ENCODE measurements around the gene TMPRSS13. TPM values are rescaled to one million over a fixed set of nuclear protein-coding genes. Genes with fewer than 3 reads are reported as not detected.
A peak's percentile ranks its signal among the peaks of the same experiment; 100 is the strongest.

The TMPRSS13 gene
- total and polyA plus RNA-seq, 2 of the 13 experiments (the other 11 are each of a cell fraction or from before 2014, with no cell fraction given) = not detected

GRCh38 chr11:117887431-117888138, 41.6 kb downstream of the TMPRSS13 start:
- intact Hi-C loops (cut with micrococcal nuclease; ENCODE audit: unreplicated experiment) (no loop called here), in situ Hi-C loops (cut with HindIII; ENCODE audit: extremely low pct_ligation_motif_present, low pct_unique_long_range_greater_than_20kb) (no loop called here)
- FAIRE-seq = no peak
- POLR2A ChIA-PET = no interaction called here
- ATAC-seq = no peak
- 3% methylated on average over 6 of the region's 9 CpGs for WGBS (ENCODE audit: low lambda C conversion rate)
- H3K9ac ChIP-seq (ENCODE audit: insufficient read depth, low read depth, low read length) = no peak overlapping the region
- H3K36me3 ChIP-seq (replicated peaks in 1 of 2; ENCODE audit: control insufficient read depth in 1 of 2, insufficient read depth in 2 of 2, low read length in 2 of 2) = no peaks in the 10 kb centered on the region
- no peaks in the 10 kb centered on the region for H3K9me3 ChIP-seq (ENCODE audit: low read length)
- no peak overlapping the region for H3K4me3 ChIP-seq (replicated peaks in 1 of 3; ENCODE audit: insufficient read depth in 1 of 3, low read depth in 2 of 3, low read length in 3 of 3)
- no peaks in the 10 kb centered on the region for H3K79me2 ChIP-seq (ENCODE audit: insufficient read depth, low read length)
- peaks cover 9% of the 10 kb centered on the region for H3K4me1 ChIP-seq (ENCODE audit: insufficient read depth, low read length)
- H2AFZ ChIP-seq (ENCODE audit: low read length) = no peak overlapping the region
- DNase-seq (ENCODE audit: low spot score) = no peak
- H3K27ac ChIP-seq (ENCODE audit: extremely low read length, insufficient read depth, low read length) = no peak overlapping the region
- CTCF ChIA-PET (ENCODE audit: low intra/inter-chr PET ratio, low total read pairs) = no interaction called here
- no TSS peak for BruUV-seq (replicated peaks)
- H3K27me3 ChIP-seq (ENCODE audit: control insufficient read depth in 1 of 2, insufficient read depth in 2 of 2, low read length in 2 of 2) = peaks cover 0 to 36% of the 10 kb centered on the region in 2 experiments; a peak in 3 of 5 replicates
- H3K4me2 ChIP-seq (ENCODE audit: low read depth, low read length) = no peak overlapping the region
- H4K20me1 ChIP-seq (ENCODE audit: insufficient read depth, low read length) = no peaks in the 10 kb centered on the region
- TF ChIP-seq, protein P1, sequence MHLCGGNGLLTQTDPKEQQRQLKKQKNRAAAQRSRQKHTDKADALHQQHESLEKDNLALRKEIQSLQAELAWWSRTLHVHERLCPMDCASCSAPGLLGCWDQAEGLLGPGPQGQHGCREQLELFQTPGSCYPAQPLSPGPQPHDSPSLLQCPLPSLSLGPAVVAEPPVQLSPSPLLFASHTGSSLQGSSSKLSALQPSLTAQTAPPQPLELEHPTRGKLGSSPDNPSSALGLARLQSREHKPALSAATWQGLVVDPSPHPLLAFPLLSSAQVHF (CRISPR knock-in tag; IDR thresholded peaks at IDR 0.05) = no peak
- TF ChIP-seq ZBTB42 (CRISPR knock-in tag; IDR thresholded peaks at IDR 0.05) (no peak), SYNCRIP (IDR thresholded peaks at IDR 0.05; ENCODE audit: insufficient read depth, low read depth, low read length) (no peak), SMC3 (IDR thresholded peaks at IDR 0.05; ENCODE audit: low read length) (no peak), TBX3 (IDR thresholded peaks at IDR 0.05; ENCODE audit: borderline replicate concordance) (no peak), ZNF784 (CRISPR knock-in tag; IDR thresholded peaks at IDR 0.05; ENCODE audit: borderline replicate concordance) (no peak)

DNA sequence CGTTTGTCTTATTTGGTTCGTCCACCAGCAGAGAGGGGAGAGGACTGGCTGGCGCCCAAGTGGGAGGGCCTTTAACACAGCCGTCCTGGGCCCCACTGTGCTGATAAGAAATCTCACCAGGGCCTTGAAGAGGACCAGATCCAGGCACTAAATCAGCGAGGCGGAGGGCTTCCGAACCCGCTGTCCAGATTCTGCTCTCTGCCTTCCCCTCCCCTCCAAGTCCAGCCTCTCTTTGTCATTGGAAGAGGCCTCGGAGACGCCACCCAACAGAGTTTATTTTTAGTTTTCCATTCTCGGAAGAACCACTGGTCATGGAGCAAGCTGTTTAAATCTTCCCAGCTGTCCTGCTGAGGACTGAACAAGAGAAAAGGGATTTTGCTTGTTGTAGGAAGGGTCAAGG, 43.4 kb downstream of the TMPRSS13 start:
- POLR2A ChIA-PET = no interaction called here
- H2AFZ ChIP-seq (ENCODE audit: low read length) = no peak overlapping the region
- peak; percentile 10 for DNase-seq (ENCODE audit: low spot score)
- no peaks in the 10 kb centered on the region for H3K79me2 ChIP-seq (ENCODE audit: insufficient read depth, low read length)
- CTCF ChIA-PET (ENCODE audit: low intra/inter-chr PET ratio, low total read pairs) = no interaction called here
- H3K4me1 ChIP-seq (ENCODE audit: insufficient read depth, low read length) = peaks cover 9% of the 10 kb centered on the region
- intact Hi-C loops (cut with micrococcal nuclease; ENCODE audit: unreplicated experiment) (no loop called here), in situ Hi-C loops (cut with HindIII; ENCODE audit: extremely low pct_ligation_motif_present, low pct_unique_long_range_greater_than_20kb) (no loop called here)
- H3K9ac ChIP-seq (ENCODE audit: insufficient read depth, low read depth, low read length) = no peak overlapping the region
- no peaks in the 10 kb centered on the region for H4K20me1 ChIP-seq (ENCODE audit: insufficient read depth, low read length)
- H3K36me3 ChIP-seq (replicated peaks in 1 of 2; ENCODE audit: control insufficient read depth in 1 of 2, insufficient read depth in 2 of 2, low read length in 2 of 2) = no peaks in the 10 kb centered on the region
- H3K9me3 ChIP-seq (ENCODE audit: low read length) = no peaks in the 10 kb centered on the region
- no peak overlapping the region for H3K27ac ChIP-seq (ENCODE audit: extremely low read length, insufficient read depth, low read length)
- peak overlapping the region; percentile 15; the same call in 1 of the 2 replicates for H3K4me2 ChIP-seq (ENCODE audit: low read depth, low read length)
- BruUV-seq (replicated peaks) = no TSS peak
- peaks cover 2 to 53% of the 10 kb centered on the region in 2 experiments; a peak in 3 of 5 replicates for H3K27me3 ChIP-seq (ENCODE audit: control insufficient read depth in 1 of 2, insufficient read depth in 2 of 2, low read length in 2 of 2)
- no peak for ATAC-seq
- WGBS (ENCODE audit: low lambda C conversion rate) = 18% methylated on average over 8 of the region's 11 CpGs
- no peak overlapping the region for H3K4me3 ChIP-seq (replicated peaks in 1 of 3; ENCODE audit: insufficient read depth in 1 of 3, low read depth in 2 of 3, low read length in 3 of 3)
- no peak for FAIRE-seq
- no peak for TF ChIP-seq MAFF (IDR thresholded peaks at IDR 0.05; ENCODE audit: low read depth, low read length)
- TF ChIP-seq SMARCC2 (IDR thresholded peaks at IDR 0.05) = no peak
- no peak for TF ChIP-seq ZNF30 (CRISPR knock-in tag; IDR thresholded peaks at IDR 0.05)
- TF ChIP-seq PHB2 (IDR thresholded peaks at IDR 0.05; ENCODE audit: partially characterized antibody) = no peak
- TF ChIP-seq AKNA (CRISPR knock-in tag; IDR thresholded peaks at IDR 0.05; ENCODE audit: borderline replicate concordance) = no peak

Measured in HepG2 (cell line).